Activated naive CD4-positive, alpha-beta T cell treated with anti-CD3 and anti-CD28 coated beads, Interleukin-2, amount 50 U/mL, for 24 hours (primary cell): ENCODE measurements around the gene KAT5.
"Not testable (repeated sequence)": the region's sequence is repeated elsewhere in the genome, so short reads cannot be mapped to it uniquely, and the experiment has no call there.

Experiments
- H3K27ac Mint-ChIP-seq: one replicate; pipeline ENCODE4 v1.8.0; 2021; ENCODE audit warnings: mild to moderate bottlenecking, mixed read lengths
- H3K27me3 Mint-ChIP-seq: one replicate; pipeline ENCODE4 v1.8.0; 2021; ENCODE audit warnings: mixed read lengths
- H3K36me3 Mint-ChIP-seq: one replicate; pipeline ENCODE4 v1.8.0; 2021; ENCODE audit warnings: mixed read lengths
- H3K4me1 Mint-ChIP-seq: one replicate; pipeline ENCODE4 v1.8.0; 2021; ENCODE audit warnings: mixed read lengths
- H3K4me3 Mint-ChIP-seq: one replicate; pipeline ENCODE4 v1.8.0; 2021; ENCODE audit warnings: mild to moderate bottlenecking, mixed read lengths
- H3K9me3 Mint-ChIP-seq: one replicate; pipeline ENCODE4 v1.8.0; 2021; ENCODE audit warnings: mixed read lengths

KAT5 gene

DNA sequence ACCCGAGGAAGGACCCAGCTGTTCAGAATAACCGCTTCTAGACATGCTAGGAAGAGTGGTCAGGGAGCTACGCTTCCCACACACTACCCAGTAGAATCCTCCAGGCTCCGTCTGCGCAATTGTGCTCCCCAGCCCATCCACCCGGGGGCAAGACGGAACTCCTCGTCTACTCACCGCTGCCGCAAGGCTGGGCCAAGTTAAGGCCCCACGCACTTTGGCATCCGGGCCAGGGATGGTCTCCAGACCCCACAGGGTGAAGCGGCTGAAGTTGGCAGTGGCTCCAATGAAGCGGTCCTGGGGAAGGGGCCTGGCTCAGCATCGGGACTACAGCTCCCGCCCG lies 7.8 kb downstream of the KAT5 start:
- no peaks in the 10 kb centered on the region for H3K9me3 Mint-ChIP-seq
- H3K4me3 Mint-ChIP-seq = peak overlapping the region; percentile 94
- H3K27ac Mint-ChIP-seq = peak overlapping the region; percentile 96
- no peaks in the 10 kb centered on the region for H3K27me3 Mint-ChIP-seq
- H3K4me1 Mint-ChIP-seq = peaks cover 34% of the 10 kb centered on the region
- H3K36me3 Mint-ChIP-seq = peaks cover 7% of the 10 kb centered on the region

DNA sequence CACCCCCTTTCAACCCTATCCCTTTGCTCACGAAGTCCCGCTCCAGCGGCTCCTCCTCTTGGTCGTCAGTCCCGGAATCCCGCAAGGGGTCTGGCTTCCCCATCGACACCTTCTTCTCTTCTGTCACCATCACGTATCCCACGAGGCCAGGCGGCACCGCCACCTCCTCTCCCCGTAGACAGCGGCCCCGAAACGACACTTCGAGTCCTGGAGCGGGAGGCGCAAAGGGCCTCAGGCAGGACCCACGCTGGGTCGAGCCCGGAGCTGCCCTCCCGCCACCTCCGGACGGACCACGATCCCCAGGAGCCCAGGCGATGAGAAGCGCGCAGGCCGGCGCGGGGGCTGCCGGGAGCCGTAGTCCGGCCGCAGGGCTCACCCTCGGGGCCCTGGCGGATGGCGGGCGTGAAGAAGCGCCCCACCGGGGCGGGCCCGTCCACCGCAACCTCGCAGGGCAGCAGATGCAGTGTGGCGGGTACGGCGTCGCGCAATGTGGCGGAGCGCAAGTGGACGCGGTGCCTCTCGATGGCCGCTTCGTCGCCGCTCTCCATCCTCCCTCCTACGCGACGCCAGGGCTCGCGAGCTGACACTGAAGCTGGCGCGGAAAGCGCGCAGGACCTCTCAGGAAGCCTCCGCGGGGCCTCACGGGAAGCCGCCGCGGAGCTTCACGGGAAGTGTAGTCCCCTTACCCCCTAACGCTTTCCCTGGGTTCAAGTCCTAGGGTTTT lies 8.3 kb downstream of the KAT5 start, which contains the start of gene RNASEH2C:
Gene RNASEH2C (minus strand): TSS at position 588 of the 724 bp plus-strand sequence. CDS start 40 bp downstream, at position 548.
- Mint-ChIP-seq H3K9me3 (no peaks in the 10 kb centered on the region), H3K27me3 (no peaks in the 10 kb centered on the region), H3K36me3 (peaks cover 4% of the 10 kb centered on the region), H3K4me3 (peak within 1 kb of the TSS; percentile 94), H3K27ac (peak within 1 kb of the TSS; percentile 96), H3K4me1 (peaks cover 30% of the 10 kb centered on the region)

DNA sequence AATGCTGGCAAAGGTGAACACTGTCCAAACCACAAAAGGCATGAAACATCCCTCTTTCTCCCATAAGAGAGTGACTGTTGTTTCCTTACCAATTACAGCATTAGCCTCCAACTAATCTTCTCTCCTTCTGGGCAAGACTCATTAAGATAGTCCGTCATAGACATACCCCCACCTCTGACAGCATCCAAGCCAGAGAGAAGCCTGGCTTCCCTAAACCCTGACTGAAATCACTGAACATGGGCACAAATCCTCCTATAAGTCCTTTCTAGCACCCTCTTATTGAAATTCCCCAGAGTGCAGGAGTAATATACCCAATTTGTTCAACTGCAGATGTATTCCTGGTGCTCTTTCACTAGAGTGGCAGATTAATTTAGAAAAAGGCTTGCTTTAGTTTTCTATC lies 10.2 kb downstream of the KAT5 start:
- peak overlapping the region; percentile 12 for H3K27ac Mint-ChIP-seq
- peaks cover 4% of the 10 kb centered on the region for H3K36me3 Mint-ChIP-seq

DNA sequence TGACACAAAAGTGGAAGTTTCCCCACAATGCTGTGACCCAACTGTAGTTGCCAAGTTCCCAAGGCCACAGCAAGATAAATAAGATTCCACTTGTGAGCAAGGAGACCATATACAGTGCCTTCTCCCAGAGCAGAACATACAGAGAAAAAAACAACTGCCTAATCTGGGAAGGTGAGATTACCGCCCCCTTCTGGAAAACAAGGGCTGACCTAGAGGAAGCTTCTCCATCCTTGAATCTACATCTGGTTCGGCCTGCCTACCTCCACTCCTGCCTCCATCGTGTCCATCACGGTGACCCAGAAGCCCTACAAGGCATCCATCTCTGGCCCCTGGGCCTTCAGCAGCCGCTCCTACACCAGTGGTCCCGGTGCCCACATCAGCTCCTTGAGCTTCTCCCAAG lies 14.6 kb downstream of the KAT5 start:
- Mint-ChIP-seq H3K36me3 (no peaks in the 10 kb centered on the region), H3K4me3 (no peak overlapping the region), H3K9me3 (no peaks in the 10 kb centered on the region), H3K27ac (no peak overlapping the region), H3K4me1 (no peaks in the 10 kb centered on the region), H3K27me3 (no peaks in the 10 kb centered on the region)

More for the DNA sequence above, 10.2 kb downstream of the KAT5 start:
- Mint-ChIP-seq H3K4me1 (peaks cover 26% of the 10 kb centered on the region), H3K4me3 (peak overlapping the region; percentile 11), H3K9me3 (no peaks in the 10 kb centered on the region), H3K27me3 (no peaks in the 10 kb centered on the region)

DNA sequence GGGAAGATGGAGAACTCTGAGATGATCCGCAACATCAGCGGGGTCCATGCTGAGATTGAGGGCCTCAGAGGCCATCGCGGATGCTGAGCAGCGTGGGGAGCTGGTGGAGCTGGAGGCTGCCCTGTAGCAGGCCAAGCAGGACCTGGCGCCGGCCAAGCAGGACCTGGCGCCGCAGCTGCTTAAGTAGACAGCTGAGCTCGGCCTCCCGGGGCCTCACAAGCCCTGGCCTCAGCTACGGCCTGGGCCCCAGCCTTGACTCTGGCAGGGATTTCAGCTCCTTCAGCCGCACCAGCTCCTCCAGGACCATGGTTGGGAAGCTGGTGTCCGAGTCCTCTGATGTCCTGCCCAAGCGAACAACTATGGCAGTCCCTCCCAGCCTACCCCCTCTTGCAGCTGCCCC lies 15.8 kb downstream of the KAT5 start:
- Mint-ChIP-seq H3K27ac (no peak overlapping the region), H3K36me3 (no peaks in the 10 kb centered on the region), H3K4me3 (no peak overlapping the region), H3K9me3 (no peaks in the 10 kb centered on the region), H3K27me3 (peaks cover 2% of the 10 kb centered on the region), H3K4me1 (no peaks in the 10 kb centered on the region)

DNA sequence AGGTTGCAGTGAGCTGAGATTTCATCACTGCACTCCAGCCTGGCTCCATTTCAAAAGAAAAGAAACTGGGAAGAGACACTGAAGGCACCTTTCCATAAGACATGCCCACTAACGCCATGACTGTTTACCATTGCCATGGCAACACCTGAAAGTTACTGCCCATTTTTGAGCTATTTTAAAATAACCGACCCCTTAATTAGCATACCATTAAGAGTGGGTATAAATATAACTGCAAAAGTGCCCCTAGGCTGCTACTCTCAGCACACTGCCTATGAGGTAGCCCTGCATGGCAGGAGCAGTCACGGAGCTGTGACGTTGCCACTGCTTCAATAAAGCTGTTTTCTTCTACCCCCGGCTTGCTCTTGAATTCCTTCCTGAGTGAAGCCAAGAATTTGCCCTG lies 18.4 kb downstream of the KAT5 start:
- peaks cover 7% of the 10 kb centered on the region for H3K27me3 Mint-ChIP-seq
- no peaks in the 10 kb centered on the region for H3K4me1 Mint-ChIP-seq
- no peaks in the 10 kb centered on the region for H3K9me3 Mint-ChIP-seq
- no peak overlapping the region for H3K27ac Mint-ChIP-seq
- no peak overlapping the region for H3K4me3 Mint-ChIP-seq
- no peaks in the 10 kb centered on the region for H3K36me3 Mint-ChIP-seq

DNA sequence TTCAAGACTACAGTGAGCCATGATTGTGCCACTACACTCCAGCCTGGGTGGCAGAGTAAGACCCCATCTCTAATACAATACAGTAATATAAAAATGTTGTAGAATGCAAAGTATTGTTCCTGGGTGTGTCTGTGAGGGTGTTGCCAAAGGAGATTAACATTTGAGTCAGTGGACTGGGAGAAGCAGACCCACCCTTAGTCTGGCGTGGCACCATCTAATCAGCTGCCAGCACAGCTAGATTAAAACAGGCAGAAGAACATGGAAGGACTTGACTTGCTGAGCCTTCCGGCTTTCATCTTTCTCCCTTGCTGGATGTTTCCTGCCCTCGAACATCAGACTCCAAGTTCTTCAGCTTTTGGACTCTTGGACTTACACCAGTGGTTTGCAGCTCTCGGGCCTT lies 23.1 kb downstream of the KAT5 start:
- not testable (repeated sequence) for H3K27ac Mint-ChIP-seq

DNA sequence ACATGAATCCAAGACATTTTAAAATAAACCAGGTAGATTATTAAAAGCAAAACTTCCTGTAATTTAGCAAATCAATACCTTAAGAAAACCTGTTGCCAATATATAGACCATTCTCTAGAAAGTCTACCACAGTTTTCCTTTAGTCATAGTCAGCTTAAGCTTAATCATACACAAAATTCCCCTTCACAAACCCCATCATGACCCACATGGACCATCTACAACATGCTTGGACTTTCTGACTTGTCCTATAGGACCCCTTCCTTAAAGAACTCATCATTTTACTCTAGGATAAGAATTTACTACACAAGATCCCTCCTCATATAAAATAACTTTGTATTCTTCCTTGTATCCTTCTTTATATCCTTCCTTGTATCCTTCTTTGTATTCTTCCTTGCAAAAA lies 24.8 kb downstream of the KAT5 start:
- H3K36me3 Mint-ChIP-seq = no peaks in the 10 kb centered on the region
- H3K27ac Mint-ChIP-seq = no peak overlapping the region
- no peaks in the 10 kb centered on the region for H3K9me3 Mint-ChIP-seq
- no peak overlapping the region for H3K4me3 Mint-ChIP-seq
- H3K27me3 Mint-ChIP-seq = peaks cover 7% of the 10 kb centered on the region
- H3K4me1 Mint-ChIP-seq = no peaks in the 10 kb centered on the region

More for the DNA sequence above, 23.1 kb downstream of the KAT5 start:
- H3K9me3 Mint-ChIP-seq, H3K36me3 Mint-ChIP-seq, H3K4me1 Mint-ChIP-seq, H3K4me3 Mint-ChIP-seq, H3K27me3 Mint-ChIP-seq: not testable (repeated sequence)

DNA sequence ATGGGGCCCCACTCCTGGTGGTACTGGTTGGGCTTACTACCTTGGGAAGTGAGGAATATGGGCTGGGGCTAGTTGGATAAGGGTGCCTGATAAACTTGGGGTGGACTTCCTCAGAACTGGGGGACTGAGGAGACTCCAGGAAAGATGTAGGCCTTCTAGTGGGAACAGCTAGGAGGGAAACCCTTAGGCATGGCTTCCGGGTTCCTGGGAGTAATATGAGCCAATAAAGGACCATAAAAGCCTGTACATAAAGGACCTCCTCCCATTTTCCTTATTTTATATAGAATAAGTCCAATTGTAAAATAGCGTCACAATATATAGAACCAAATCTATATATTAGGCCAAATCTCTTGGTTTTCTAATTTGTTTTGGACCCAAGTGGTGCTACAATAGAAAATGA lies 27.0 kb downstream of the KAT5 start:
- H3K4me3 Mint-ChIP-seq = no peak overlapping the region
- H3K36me3 Mint-ChIP-seq = no peaks in the 10 kb centered on the region
- H3K4me1 Mint-ChIP-seq = no peaks in the 10 kb centered on the region
- peaks cover 4% of the 10 kb centered on the region for H3K27me3 Mint-ChIP-seq
- no peak overlapping the region for H3K27ac Mint-ChIP-seq
- H3K9me3 Mint-ChIP-seq = no peaks in the 10 kb centered on the region

DNA sequence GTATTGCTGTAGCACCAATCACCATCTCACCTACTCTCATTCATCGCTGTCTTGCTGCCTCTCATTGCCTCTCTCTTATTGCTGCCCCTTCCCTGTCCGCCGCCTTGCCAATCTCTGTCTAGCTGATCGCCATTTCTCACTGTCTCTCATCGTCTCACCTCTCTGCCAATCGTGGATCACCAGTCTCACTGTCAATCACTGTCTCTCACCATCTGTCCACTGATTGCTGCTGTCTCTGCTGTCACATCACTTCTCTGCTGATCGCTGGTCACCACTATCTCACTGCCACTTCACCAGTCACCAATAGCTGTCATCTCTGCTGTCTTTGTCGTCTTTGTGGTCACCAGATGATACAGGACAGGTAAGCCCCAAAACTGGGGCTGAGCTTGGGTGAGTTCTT lies 29.1 kb downstream of the KAT5 start:
- Mint-ChIP-seq H3K4me1 (no peaks in the 10 kb centered on the region), H3K4me3 (no peak overlapping the region), H3K9me3 (no peaks in the 10 kb centered on the region), H3K27me3 (peaks cover 3% of the 10 kb centered on the region), H3K27ac (no peak overlapping the region), H3K36me3 (no peaks in the 10 kb centered on the region)

DNA sequence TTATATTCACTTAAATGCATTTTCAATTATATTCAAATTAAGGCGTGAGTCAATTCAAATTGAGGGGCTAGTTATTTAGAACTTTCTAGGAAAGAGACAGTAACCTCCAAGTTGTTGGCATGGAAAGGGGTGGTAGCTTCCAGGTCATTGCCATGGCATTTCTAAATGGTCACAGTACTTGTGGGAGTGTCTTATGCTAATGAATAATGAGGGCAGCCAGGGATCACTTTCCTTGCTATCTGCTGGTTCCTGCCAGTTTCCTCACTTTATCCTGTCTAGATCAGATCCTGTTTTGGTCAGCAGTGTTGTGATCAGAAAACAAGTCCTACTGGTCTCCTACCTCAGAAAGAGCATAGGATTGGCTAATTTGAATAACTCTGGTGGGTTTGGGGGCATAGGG lies 30.3 kb downstream of the KAT5 start:
- no peaks in the 10 kb centered on the region for H3K4me1 Mint-ChIP-seq
- no peaks in the 10 kb centered on the region for H3K9me3 Mint-ChIP-seq
- no peaks in the 10 kb centered on the region for H3K36me3 Mint-ChIP-seq
- no peak overlapping the region for H3K27ac Mint-ChIP-seq
- peaks cover 4% of the 10 kb centered on the region for H3K27me3 Mint-ChIP-seq
- H3K4me3 Mint-ChIP-seq = no peak overlapping the region

DNA sequence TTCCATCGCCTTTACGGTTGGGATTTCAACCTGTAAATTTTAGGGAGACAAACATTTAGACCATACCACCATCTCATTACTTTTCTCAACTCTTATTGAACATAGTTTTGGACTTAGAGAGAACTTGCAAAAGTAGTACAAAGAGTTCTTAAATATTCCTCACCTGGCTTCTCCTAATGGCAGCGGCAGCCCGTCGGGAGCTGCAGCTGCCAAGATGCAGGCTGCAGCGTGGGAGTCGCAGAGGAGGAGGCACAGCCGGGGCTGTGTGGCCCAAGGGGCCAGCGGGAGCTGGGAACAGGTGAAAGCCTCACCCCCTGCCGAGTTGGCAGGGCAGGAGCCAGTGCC lies 31.6 kb downstream of the KAT5 start:
- Mint-ChIP-seq H3K27me3 (peaks cover 4% of the 10 kb centered on the region), H3K4me3 (no peak overlapping the region), H3K9me3 (no peaks in the 10 kb centered on the region), H3K27ac (no peak overlapping the region), H3K4me1 (no peaks in the 10 kb centered on the region), H3K36me3 (no peaks in the 10 kb centered on the region)

DNA sequence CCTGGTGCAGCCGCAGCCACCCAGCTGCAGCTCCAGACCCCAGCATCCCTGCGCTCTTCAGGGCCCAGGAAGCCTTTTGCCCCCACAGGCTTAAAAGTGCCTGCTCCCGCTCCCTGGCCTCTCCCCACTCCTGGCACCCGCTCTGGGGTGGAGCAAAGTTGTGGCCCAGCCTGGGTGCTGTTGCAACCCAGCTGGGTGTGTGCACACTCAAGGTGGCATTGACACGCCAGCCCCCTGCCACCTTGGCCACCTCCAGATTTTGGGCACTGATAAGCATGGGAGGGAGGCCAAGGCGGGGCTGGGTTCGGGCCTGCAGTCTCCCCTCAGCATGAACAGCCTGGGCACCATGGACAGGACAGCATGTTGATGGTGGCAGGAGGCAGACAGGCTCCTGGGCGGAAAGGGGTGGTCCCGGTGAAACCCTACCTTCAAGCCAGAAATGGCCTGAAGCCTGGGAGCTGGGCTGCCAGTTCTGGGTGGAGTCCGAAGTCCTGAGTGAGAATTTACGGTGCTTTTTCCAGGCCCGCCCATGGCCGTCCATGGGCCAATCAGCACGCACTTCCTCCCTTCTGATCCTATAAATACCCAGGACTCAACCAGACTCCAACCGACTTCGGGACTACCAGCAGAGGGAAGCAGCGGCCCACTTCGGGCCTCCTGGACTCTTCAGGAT lies 32.1 kb downstream of the KAT5 start:
- Mint-ChIP-seq H3K4me1 (no peaks in the 10 kb centered on the region), H3K27ac (no peak overlapping the region), H3K9me3 (no peaks in the 10 kb centered on the region), H3K4me3 (no peak overlapping the region), H3K27me3 (peaks cover 4% of the 10 kb centered on the region), H3K36me3 (no peaks in the 10 kb centered on the region)

DNA sequence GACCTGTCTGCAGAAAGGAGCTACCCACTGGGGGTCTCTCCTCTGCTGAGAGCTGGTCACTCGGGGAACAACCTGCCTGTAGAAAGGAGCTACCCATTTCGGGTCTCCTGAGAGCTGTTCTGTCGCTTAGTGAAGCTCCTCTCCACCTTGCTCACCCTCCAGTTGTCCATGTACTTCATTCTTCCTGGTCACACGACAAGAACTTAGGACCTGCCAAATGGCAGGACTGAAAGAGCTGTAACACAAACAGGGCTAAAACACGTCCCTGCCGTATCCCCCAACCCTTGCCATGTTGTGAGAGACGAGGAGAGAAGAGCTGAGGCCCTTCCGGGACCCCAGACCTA lies 32.6 kb downstream of the KAT5 start:
- Mint-ChIP-seq H3K36me3 (no peaks in the 10 kb centered on the region), H3K4me3 (no peak overlapping the region), H3K27me3 (peaks cover 4% of the 10 kb centered on the region), H3K9me3 (no peaks in the 10 kb centered on the region), H3K27ac (no peak overlapping the region), H3K4me1 (no peaks in the 10 kb centered on the region)

DNA sequence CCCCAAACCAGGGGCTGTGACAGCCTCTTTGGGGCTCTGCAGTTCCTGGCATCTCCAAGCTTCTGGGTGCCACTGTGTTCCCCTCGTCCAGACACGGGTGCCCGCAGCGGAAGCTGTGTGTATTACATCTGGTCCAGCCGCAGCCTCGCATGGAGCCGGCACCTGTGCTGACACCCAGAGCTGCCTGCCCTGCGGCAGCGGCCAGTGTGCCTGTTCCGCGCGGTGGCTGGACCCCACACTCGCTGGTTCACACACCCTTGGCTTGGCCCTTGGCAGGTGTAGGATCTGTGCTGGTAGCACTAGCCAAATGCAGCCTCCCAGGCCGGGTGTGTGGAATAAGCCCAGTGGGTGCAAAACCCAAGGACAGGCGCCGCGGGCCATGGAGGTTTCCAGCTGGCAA lies 33.0 kb downstream of the KAT5 start:
- Mint-ChIP-seq H3K4me3 (no peak overlapping the region), H3K4me1 (no peaks in the 10 kb centered on the region), H3K27me3 (peaks cover 4% of the 10 kb centered on the region), H3K27ac (no peak overlapping the region), H3K36me3 (no peaks in the 10 kb centered on the region), H3K9me3 (no peaks in the 10 kb centered on the region)

DNA sequence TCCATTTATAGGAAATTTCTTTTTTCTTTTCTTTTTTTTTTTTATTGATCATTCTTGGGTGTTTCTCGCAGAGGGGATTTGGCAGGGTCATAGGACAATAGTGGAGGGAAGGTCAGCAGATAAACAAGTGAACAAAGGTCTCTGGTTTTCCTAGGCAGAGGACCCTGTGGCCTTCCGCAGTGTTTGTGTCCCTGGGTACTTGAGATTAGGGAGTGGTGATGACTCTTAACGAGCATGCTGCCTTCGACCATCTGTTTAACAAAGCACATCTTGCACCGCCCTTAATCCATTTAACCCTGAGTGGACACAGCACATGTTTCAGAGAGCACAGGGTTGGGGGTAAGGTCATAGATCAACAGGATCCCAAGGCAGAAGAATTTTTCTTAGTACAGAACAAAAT lies 50.1 kb downstream of the KAT5 start:
- not testable (repeated sequence) for H3K9me3 Mint-ChIP-seq, H3K36me3 Mint-ChIP-seq, H3K27me3 Mint-ChIP-seq, H3K27ac Mint-ChIP-seq, H3K4me1 Mint-ChIP-seq, H3K4me3 Mint-ChIP-seq

DNA sequence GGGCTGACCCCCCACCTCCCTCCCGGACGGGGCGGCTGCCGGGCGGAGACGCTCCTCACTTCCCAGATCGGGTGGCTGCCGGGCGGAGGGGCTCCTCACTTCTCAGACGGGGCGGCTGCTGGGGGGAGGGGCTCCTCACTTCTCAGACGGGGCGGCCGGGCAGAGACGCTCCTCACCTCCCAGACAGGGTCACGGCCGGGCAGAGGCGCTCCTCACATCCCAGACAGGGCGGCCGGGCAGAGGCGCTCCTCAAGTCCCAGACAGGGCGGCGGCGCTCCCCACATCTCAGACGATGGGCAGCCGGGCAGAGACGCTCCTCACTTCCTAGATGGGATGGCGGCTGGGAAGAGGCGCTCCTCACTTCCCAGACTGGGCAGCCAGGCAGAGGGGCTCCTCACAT lies 50.8 kb downstream of the KAT5 start:
- H3K4me3 Mint-ChIP-seq, H3K4me1 Mint-ChIP-seq, H3K36me3 Mint-ChIP-seq, H3K9me3 Mint-ChIP-seq, H3K27ac Mint-ChIP-seq, H3K27me3 Mint-ChIP-seq: not testable (repeated sequence)
